ENCODE data around the gene PEX7.
"Not testable (repeated sequence)": the region's sequence is repeated elsewhere in the genome, so short reads cannot be mapped to it uniquely, and the experiment has no call there.

PEX7 gene

DNA sequence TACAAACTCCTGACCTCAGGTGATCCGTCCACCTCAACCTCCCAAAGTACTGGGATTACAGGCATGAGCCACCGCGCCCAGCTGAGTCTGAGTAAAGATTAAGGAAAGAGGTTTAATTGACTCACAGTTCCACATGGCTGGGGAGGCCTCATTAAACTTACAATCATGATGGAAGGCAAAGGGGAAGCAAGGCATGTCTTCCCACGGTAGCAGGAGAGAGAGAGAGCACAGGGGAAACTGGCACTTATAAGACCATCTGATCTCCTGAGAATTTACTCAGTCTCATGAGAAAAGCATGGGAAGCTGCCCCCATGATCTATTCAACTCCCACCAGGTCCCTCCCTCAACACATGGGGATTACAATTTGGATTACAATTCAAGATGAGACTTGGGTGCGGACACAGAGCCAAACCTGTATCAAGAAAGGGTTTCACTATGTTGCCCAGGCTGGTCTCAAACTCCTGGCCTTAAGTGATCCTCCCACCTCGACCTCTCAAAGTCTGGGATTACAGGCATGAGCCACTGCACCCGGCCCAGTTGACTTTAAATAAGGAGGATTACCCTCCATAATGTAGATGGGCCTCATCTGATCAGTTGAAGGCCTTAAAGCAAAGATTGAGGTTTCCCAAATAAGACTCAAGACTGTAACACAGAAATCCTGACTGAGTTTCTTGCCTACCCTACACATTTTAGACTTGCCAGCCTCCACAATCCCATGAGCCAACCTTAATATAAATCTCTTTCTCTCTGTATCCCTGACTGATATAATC lies 13.1 kb upstream of the PEX7 start:
- Histone ChIP-seq H3K4me1 (ENCODE audit: low read length) (no peaks in the 10 kb centered on the region), H3K4me3 (ENCODE audit: low read length) (no peak overlapping the region), H3K36me3 (replicated peaks; ENCODE audit: insufficient read depth, low read length) (no peaks in the 10 kb centered on the region), H3K27ac (ENCODE audit: low read length) (no peak overlapping the region), H2AFZ (ENCODE audit: low read length) (no peak overlapping the region), H3K4me2 (ENCODE audit: low read depth, low read length) (no peak overlapping the region), H3K9me3 (replicated peaks; ENCODE audit: insufficient read depth, low read length) (no peaks in the 10 kb centered on the region), H3K9me2 (replicated peaks; ENCODE audit: insufficient read depth, low read length) (no peaks in the 10 kb centered on the region), H3K9ac (ENCODE audit: low read length) (no peak overlapping the region), H4K20me1 (ENCODE audit: insufficient read depth, low read length) (no peaks in the 10 kb centered on the region), H3K79me2 (ENCODE audit: low read length) (no peaks in the 10 kb centered on the region), H3K27me3 (replicated peaks; ENCODE audit: insufficient read depth, low read length) (no peaks in the 10 kb centered on the region), H3F3A (ENCODE audit: insufficient read depth, low read length) (no peaks in the 10 kb centered on the region)
- TF ChIP-seq CTCF (IDR thresholded peaks at IDR 0.05; ENCODE audit: low read length) (no peak), EZH2 (optimal IDR thresholded peaks at IDR 0.05; ENCODE audit: low read depth, low read length) (no peak), EZH2phosphoT487 (IDR thresholded peaks at IDR 0.05; ENCODE audit: low read length) (no peak)
- DNase-seq, result no peak

DNA sequence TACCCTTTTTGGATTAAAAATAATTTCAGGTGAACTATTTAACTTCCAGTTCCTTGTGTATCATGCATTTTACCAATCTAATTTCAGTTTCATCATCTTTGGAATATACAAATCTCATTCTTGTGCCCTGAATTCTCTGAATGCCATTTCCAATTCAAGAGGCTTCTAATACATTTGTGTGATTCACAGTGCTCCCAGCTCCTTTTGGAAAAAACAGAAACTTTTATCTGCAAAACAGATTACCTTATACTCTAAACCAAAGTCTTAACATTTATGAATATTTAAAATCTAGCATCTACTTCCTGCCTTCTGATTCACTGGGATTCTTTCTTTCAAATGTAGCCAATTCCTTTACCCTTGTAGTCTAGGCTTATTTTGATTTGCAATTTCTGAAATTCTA lies 11.1 kb upstream of the PEX7 start:
- DNase-seq, result no peak
- Histone ChIP-seq H3K4me2 (ENCODE audit: low read depth, low read length) (no peak overlapping the region), H2AFZ (ENCODE audit: low read length) (no peak overlapping the region), H3K9me2 (replicated peaks; ENCODE audit: insufficient read depth, low read length) (no peaks in the 10 kb centered on the region), H3K79me2 (ENCODE audit: low read length) (no peaks in the 10 kb centered on the region), H3K36me3 (replicated peaks; ENCODE audit: insufficient read depth, low read length) (no peaks in the 10 kb centered on the region), H3K4me3 (ENCODE audit: low read length) (no peak overlapping the region), H3K4me1 (ENCODE audit: low read length) (no peaks in the 10 kb centered on the region), H3K9me3 (replicated peaks; ENCODE audit: insufficient read depth, low read length) (no peaks in the 10 kb centered on the region), H4K20me1 (ENCODE audit: insufficient read depth, low read length) (no peaks in the 10 kb centered on the region), H3K9ac (ENCODE audit: low read length) (no peak overlapping the region), H3K27me3 (replicated peaks; ENCODE audit: insufficient read depth, low read length) (no peaks in the 10 kb centered on the region), H3K27ac (ENCODE audit: low read length) (no peak overlapping the region), H3F3A (ENCODE audit: insufficient read depth, low read length) (no peaks in the 10 kb centered on the region)
- TF ChIP-seq EZH2 (optimal IDR thresholded peaks at IDR 0.05; ENCODE audit: low read depth, low read length) (no peak), CTCF (IDR thresholded peaks at IDR 0.05; ENCODE audit: low read length) (no peak), EZH2phosphoT487 (IDR thresholded peaks at IDR 0.05; ENCODE audit: low read length) (no peak)

- Histone ChIP-seq H3K4me3 (ENCODE audit: low read length) (no peak overlapping the region), H4K20me1 (ENCODE audit: insufficient read depth, low read length) (no peaks in the 10 kb centered on the region), H3K79me2 (ENCODE audit: low read length) (no peaks in the 10 kb centered on the region), H3K27me3 (replicated peaks; ENCODE audit: insufficient read depth, low read length) (0 out of 2 replicates have a peak, but pooled peaks cover 4% of the 10 kb centered on the region), H2AFZ (ENCODE audit: low read length) (no peak overlapping the region), H3F3A (ENCODE audit: insufficient read depth, low read length) (no peaks in the 10 kb centered on the region), H3K36me3 (replicated peaks; ENCODE audit: insufficient read depth, low read length) (no peaks in the 10 kb centered on the region), H3K9ac (ENCODE audit: low read length) (no peak overlapping the region), H3K27ac (ENCODE audit: low read length) (no peak overlapping the region), H3K4me2 (ENCODE audit: low read depth, low read length) (no peak overlapping the region), H3K4me1 (ENCODE audit: low read length) (no peaks in the 10 kb centered on the region), H3K9me2 (replicated peaks; ENCODE audit: insufficient read depth, low read length) (no peaks in the 10 kb centered on the region), H3K9me3 (replicated peaks; ENCODE audit: insufficient read depth, low read length) (no peaks in the 10 kb centered on the region)
- DNase-seq, result no peak
- TF ChIP-seq EZH2 (optimal IDR thresholded peaks at IDR 0.05; ENCODE audit: low read depth, low read length) (no peak), CTCF (IDR thresholded peaks at IDR 0.05; ENCODE audit: low read length) (no peak)
These were observed 10.2 kb upstream of the PEX7 start for GRCh38 chr6:136812174-136812573.

GRCh38 chr6:136815608-136816007 lies 6.8 kb upstream of the PEX7 start:
- DNase-seq; H3K4me1 ChIP-seq (ENCODE audit: low read length); H3K4me2 ChIP-seq (ENCODE audit: low read depth, low read length); H3K27me3 ChIP-seq (replicated peaks; ENCODE audit: insufficient read depth, low read length); H3K9ac ChIP-seq (ENCODE audit: low read length); H3K27ac ChIP-seq (ENCODE audit: low read length); H3K79me2 ChIP-seq (ENCODE audit: low read length); H4K20me1 ChIP-seq (ENCODE audit: insufficient read depth, low read length); H3K4me3 ChIP-seq (ENCODE audit: low read length); H3F3A ChIP-seq (ENCODE audit: insufficient read depth, low read length); H3K36me3 ChIP-seq (replicated peaks; ENCODE audit: insufficient read depth, low read length); H3K9me3 ChIP-seq (replicated peaks; ENCODE audit: insufficient read depth, low read length); H3K9me2 ChIP-seq (replicated peaks; ENCODE audit: insufficient read depth, low read length); H2AFZ ChIP-seq (ENCODE audit: low read length): not testable (repeated sequence)
